ENCODE measurements around the gene ZC2HC1C.

DNA sequence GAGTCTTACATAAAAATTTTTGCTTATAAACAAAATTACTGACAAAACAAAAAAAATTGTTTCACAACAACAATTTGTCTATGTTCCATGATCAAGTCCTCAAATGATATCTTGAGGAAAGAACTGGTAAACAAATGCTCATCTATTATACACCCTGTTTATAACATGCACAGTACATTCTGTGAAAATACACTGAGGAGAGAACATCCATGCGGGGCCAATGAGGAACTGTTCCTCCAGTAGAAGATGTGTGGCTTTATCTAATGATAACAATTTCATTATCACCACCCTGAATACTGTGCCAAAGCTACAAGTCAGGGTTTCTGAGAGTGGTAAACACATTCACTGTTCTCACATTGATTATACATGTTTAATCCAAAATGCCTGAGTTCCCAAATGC, 28.9 kb upstream of the ZC2HC1C start:
- TF ChIP-seq, protein P1, sequence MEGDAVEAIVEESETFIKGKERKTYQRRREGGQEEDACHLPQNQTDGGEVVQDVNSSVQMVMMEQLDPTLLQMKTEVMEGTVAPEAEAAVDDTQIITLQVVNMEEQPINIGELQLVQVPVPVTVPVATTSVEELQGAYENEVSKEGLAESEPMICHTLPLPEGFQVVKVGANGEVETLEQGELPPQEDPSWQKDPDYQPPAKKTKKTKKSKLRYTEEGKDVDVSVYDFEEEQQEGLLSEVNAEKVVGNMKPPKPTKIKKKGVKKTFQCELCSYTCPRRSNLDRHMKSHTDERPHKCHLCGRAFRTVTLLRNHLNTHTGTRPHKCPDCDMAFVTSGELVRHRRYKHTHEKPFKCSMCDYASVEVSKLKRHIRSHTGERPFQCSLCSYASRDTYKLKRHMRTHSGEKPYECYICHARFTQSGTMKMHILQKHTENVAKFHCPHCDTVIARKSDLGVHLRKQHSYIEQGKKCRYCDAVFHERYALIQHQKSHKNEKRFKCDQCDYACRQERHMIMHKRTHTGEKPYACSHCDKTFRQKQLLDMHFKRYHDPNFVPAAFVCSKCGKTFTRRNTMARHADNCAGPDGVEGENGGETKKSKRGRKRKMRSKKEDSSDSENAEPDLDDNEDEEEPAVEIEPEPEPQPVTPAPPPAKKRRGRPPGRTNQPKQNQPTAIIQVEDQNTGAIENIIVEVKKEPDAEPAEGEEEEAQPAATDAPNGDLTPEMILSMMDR (conservative IDR thresholded peaks at IDR 0.05 in 1 of 2, IDR thresholded peaks at IDR 0.05 in 1 of 2; ENCODE audit: low read depth in 1 of 2, low read length in 2 of 2) = no peak
- TF ChIP-seq EZH2 (IDR thresholded peaks at IDR 0.05; ENCODE audit: low read length, missing control alignments) = no peak
